HepG2 (cell line): ENCODE data around the gene STK32C. TPM values are rescaled to one million over a fixed set of nuclear protein-coding genes. Genes with fewer than 3 reads are reported as not detected.

Experiments
- ATAC-seq: fragments of 200-7000 bp; cut with Tn5 transposase; 3 replicates; pipeline ENCODE4 v1.9.1; 2020; ENCODE audit warnings: mild to moderate bottlenecking, moderate library complexity
- BruUV-seq: library from RNA; stranded (reverse); fragments of 400-500 nt; replicated peaks from 2 replicates; lab custom pipeline; 2021; lab: Mats Ljungman, UMichigan
- CTCF ChIA-PET: fragments of 300-600 bp; formaldehyde crosslinking; extraction: SDS; loops from one replicate; lab custom pipeline; 2021; ENCODE audit warnings: low total read pairs, inconsistent platforms, low intra/inter-chr PET ratio; lab: Yijun Ruan, JAX
- POLR2A ChIA-PET: fragments of 350-600 bp; sonication (Branson Sonifier 250); formaldehyde crosslinking; loops from one replicate; lab custom pipeline; 2020; ENCODE audit warnings: antibody characterized with exemption, inconsistent platforms; lab: Yijun Ruan, JAX
- DNase-seq: peaks from one replicate; pipeline ENCODE4 v3.0.0-alpha.2; 2015; ENCODE audit warnings: low spot score
- FAIRE-seq: peaks from 3 replicates; lab custom pipeline; 2011; peaks lifted over from hg19 to GRCh38; lab: Jason Lieb, UNC
- H2AFZ ChIP-seq: one replicate; pipeline ENCODE4 v1.6.1; 2011; ENCODE audit warnings: low read length, inconsistent platforms
- H3K27ac ChIP-seq: fragments of 300-600 bp; 3 replicates; pipeline ENCODE4 v1.8.0; 2011; ENCODE audit warnings: mixed run types, mild to moderate bottlenecking, mixed read lengths, low read length, inconsistent platforms; ENCODE audit not compliant: insufficient read depth; ENCODE audit errors: extremely low read length
- H3K27me3 ChIP-seq, 2 experiments: fragments of 200-600 bp in 1 of 2; 2 replicates in 1 of 2; 3 replicates in 1 of 2; pipeline versions ENCODE4 v1.6.0 to v1.8.0; 2011; ENCODE audit warnings: low read length in 2 of 2, mild to moderate bottlenecking in 2 of 2, moderate library complexity in 2 of 2, inconsistent platforms in 1 of 2; ENCODE audit not compliant: insufficient read depth in 2 of 2, control insufficient read depth in 1 of 2
- H3K36me3 ChIP-seq, 2 experiments: fragments of 200-600 bp in 1 of 2; replicated peaks in 1 of 2; 2 replicates in 1 of 2; 3 replicates in 1 of 2; pipeline versions ENCODE4 v1.5.1 to v1.8.0; 2011; ENCODE audit warnings: low read length in 2 of 2, inconsistent platforms in 1 of 2; ENCODE audit not compliant: insufficient read depth in 2 of 2, control insufficient read depth in 1 of 2
- H3K4me1 ChIP-seq: 2 replicates; pipeline ENCODE4 v1.5.1; 2012; ENCODE audit warnings: low read length, inconsistent platforms; ENCODE audit not compliant: insufficient read depth
- H3K4me2 ChIP-seq: 2 replicates; pipeline ENCODE4 v1.6.0; 2011; ENCODE audit warnings: low read depth, low read length, inconsistent platforms
- H3K4me3 ChIP-seq, 3 experiments: fragments of 200-600 bp in 1 of 3; sonication (generic), shearing (Covaris generic) in 1 of 3; replicated peaks in 1 of 3; 2 replicates each; pipeline ENCODE4 v1.5.1; 2011 to 2016; ENCODE audit warnings: low read length in 3 of 3, inconsistent platforms in 2 of 3, low read depth in 2 of 3, mild to moderate bottlenecking in 2 of 3, control low read depth in 1 of 3, mixed read lengths in 1 of 3; ENCODE audit not compliant: insufficient read depth in 1 of 3
- H3K79me2 ChIP-seq: one replicate; pipeline ENCODE4 v1.6.1; 2011; ENCODE audit warnings: low read length, inconsistent platforms; ENCODE audit not compliant: insufficient read depth
- H3K9ac ChIP-seq: 2 replicates; pipeline ENCODE4 v1.6.0; 2011; ENCODE audit warnings: mild to moderate bottlenecking, low read depth, low read length, inconsistent platforms; ENCODE audit not compliant: insufficient read depth
- H3K9me3 ChIP-seq: 2 replicates; pipeline ENCODE4 v1.5.1; 2012; ENCODE audit warnings: mild to moderate bottlenecking, low read length
- H4K20me1 ChIP-seq: 2 replicates; pipeline ENCODE4 v1.6.0; 2011; ENCODE audit warnings: inconsistent platforms, mild to moderate bottlenecking, low read length, moderate library complexity; ENCODE audit not compliant: insufficient read depth
- MEF2D ChIP-seq: sonication (generic); formaldehyde crosslinking; IDR thresholded peaks from 2 replicates; pipeline ENCODE4 v1.5.1; 2020; ENCODE audit warnings: mild to moderate bottlenecking, missing genetic modification reagents
- TBL1XR1 ChIP-seq: fragments of 150-350 bp; IDR thresholded peaks from 2 replicates; pipeline ENCODE4 v1.6.1; 2014; ENCODE audit warnings: borderline replicate concordance, low read length; ENCODE audit not compliant: partially characterized antibody
- ZFP36L2 ChIP-seq: sonication (generic); formaldehyde crosslinking; IDR thresholded peaks from 2 replicates; pipeline ENCODE4 v1.4.0; 2020; ENCODE audit warnings: missing genetic modification reagents
- ZFP90 ChIP-seq: sonication (generic); formaldehyde crosslinking; IDR thresholded peaks from 2 replicates; pipeline ENCODE4 v1.8.0; 2022; ENCODE audit warnings: missing genetic modification reagents, mild to moderate bottlenecking, inconsistent platforms, borderline replicate concordance
- ZNF484 ChIP-seq: sonication (generic); formaldehyde crosslinking; IDR thresholded peaks from 2 replicates; pipeline ENCODE4 v1.5.1; 2020; ENCODE audit warnings: mild to moderate bottlenecking, low read depth, missing genetic modification reagents, borderline replicate concordance
- ZNF839 ChIP-seq: sonication (generic); formaldehyde crosslinking; IDR thresholded peaks from 2 replicates; pipeline ENCODE4 v1.4.0; 2020; ENCODE audit warnings: missing genetic modification reagents, mild to moderate bottlenecking, borderline replicate concordance
- WGBS: methylation state at CpG from one replicate; pipeline ENCODE4 v1.1.6; 2017; ENCODE audit warnings: low lambda C conversion rate; 5-methylcytosine and 5-hydroxymethylcytosine counted together
- in situ Hi-C: cut with HindIII; loops from 2 replicates; pipeline ENCODE4 v1.10.0; 2017; ENCODE audit warnings: low pct_unique_long_range_greater_than_20kb; ENCODE audit not compliant: extremely low pct_ligation_motif_present
- intact Hi-C: fragments of 100-400 bp; cut with micrococcal nuclease; formaldehyde crosslinking; loops from one replicate; pipeline ENCODE4 v1.10.0; 2022; ENCODE audit not compliant: unreplicated experiment
- polyA plus RNA-seq, 8 experiments: library from polyadenylated mRNA; depleted of rRNA in 3 of 8; stranded (reverse) in 7 of 8; unstranded in 1 of 8; fragments of >200 nt; fragmentation: Illumina TruSeq in 4 of 8; extraction: Trizol in 4 of 8; gene quantifications; 2 replicates each; pipeline versions ENCODE4 v1.2.1 to v1.2.3, GENCODE V29; 2011 to 2016; ENCODE audit warnings: low read depth in 4 of 8, missing spikeins in 1 of 8, mixed read lengths in 1 of 8; ENCODE audit not compliant: insufficient read depth in 1 of 8
- total RNA-seq, 5 experiments: library from RNA; depleted of rRNA; stranded (reverse); fragments of >200 nt; fragmentation: Illumina TruSeq; extraction: Trizol; gene quantifications; 2 replicates each; pipeline ENCODE4 v1.2.3, GENCODE V29; 2016; ENCODE audit warnings: low read depth in 1 of 5
- TF ChIP-seq, protein P1 (sequence below), 2 experiments: sonication (generic) in 1 of 2; formaldehyde crosslinking in 1 of 2; IDR thresholded peaks; 2 replicates each; pipeline versions ENCODE4 v1.4.0 to v1.6.1; 2018 to 2020; ENCODE audit warnings: missing genetic modification reagents in 2 of 2, borderline replicate concordance in 1 of 2, low read depth in 1 of 2, mild to moderate bottlenecking in 1 of 2, missing biosample characterization in 1 of 2
- TF ChIP-seq, protein P2 (sequence below): sonication (generic); formaldehyde crosslinking; IDR thresholded peaks from 2 replicates; pipeline ENCODE4 v1.4.0; 2020; ENCODE audit warnings: missing genetic modification reagents
- TF ChIP-seq, protein P3 (sequence below): sonication (generic); formaldehyde crosslinking; IDR thresholded peaks from 2 replicates; pipeline ENCODE4 v1.4.0; 2020; ENCODE audit warnings: missing genetic modification reagents
- TF ChIP-seq, protein P4 (sequence below): sonication (generic); formaldehyde crosslinking; IDR thresholded peaks from 2 replicates; pipeline ENCODE4 v1.5.1; 2020; ENCODE audit warnings: missing genetic modification reagents, mild to moderate bottlenecking, borderline replicate concordance

The STK32C gene
- total and polyA plus RNA-seq, 2 of the 13 experiments (the other 11 are each of a cell fraction or from before 2014, with no cell fraction given), result 10.9 to 19.4 TPM

DNA sequence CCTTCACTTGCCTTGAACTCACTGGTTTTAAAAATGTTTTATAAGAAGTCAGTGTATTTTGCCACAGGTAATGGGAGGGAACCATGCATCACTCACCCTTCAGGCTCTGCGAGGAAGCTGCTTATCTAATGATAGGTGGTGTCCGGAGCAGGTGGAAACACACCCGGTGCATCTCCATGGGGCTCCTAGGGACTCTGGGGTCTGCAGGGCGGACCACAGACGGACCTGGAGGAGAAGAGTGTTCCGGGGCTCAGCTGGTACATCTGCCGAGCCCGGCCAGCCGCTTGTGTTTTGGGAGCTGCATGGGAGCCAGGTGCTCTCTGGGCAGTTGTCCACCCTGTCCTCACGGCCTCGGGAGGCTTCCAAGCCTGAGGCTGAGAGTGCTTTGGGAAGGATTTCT is 31.5 kb upstream of the STK32C start (continued):
- TF ChIP-seq, protein P1, sequence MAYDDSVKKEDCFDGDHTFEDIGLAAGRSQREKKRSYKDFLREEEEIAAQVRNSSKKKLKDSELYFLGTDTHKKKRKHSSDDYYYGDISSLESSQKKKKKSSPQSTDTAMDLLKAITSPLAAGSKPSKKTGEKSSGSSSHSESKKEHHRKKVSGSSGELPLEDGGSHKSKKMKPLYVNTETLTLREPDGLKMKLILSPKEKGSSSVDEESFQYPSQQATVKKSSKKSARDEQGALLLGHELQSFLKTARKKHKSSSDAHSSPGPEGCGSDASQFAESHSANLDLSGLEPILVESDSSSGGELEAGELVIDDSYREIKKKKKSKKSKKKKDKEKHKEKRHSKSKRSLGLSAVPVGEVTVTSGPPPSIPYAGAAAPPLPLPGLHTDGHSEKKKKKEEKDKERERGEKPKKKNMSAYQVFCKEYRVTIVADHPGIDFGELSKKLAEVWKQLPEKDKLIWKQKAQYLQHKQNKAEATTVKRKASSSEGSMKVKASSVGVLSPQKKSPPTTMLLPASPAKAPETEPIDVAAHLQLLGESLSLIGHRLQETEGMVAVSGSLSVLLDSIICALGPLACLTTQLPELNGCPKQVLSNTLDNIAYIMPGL (CRISPR knock-in tag; IDR thresholded peaks at IDR 0.05; ENCODE audit: borderline replicate concordance in 1 of 2, low read depth in 1 of 2), result no peak
- TF ChIP-seq ZFP36L2 (CRISPR knock-in tag) (no peak), ZNF839 (no peak), TBL1XR1 (no peak), ZNF484 (CRISPR knock-in tag) (no peak)
- TF ChIP-seq, protein P2, sequence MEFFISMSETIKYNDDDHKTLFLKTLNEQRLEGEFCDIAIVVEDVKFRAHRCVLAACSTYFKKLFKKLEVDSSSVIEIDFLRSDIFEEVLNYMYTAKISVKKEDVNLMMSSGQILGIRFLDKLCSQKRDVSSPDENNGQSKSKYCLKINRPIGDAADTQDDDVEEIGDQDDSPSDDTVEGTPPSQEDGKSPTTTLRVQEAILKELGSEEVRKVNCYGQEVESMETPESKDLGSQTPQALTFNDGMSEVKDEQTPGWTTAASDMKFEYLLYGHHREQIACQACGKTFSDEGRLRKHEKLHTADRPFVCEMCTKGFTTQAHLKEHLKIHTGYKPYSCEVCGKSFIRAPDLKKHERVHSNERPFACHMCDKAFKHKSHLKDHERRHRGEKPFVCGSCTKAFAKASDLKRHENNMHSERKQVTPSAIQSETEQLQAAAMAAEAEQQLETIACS (CRISPR knock-in tag), result no peak
- TF ChIP-seq, protein P3, sequence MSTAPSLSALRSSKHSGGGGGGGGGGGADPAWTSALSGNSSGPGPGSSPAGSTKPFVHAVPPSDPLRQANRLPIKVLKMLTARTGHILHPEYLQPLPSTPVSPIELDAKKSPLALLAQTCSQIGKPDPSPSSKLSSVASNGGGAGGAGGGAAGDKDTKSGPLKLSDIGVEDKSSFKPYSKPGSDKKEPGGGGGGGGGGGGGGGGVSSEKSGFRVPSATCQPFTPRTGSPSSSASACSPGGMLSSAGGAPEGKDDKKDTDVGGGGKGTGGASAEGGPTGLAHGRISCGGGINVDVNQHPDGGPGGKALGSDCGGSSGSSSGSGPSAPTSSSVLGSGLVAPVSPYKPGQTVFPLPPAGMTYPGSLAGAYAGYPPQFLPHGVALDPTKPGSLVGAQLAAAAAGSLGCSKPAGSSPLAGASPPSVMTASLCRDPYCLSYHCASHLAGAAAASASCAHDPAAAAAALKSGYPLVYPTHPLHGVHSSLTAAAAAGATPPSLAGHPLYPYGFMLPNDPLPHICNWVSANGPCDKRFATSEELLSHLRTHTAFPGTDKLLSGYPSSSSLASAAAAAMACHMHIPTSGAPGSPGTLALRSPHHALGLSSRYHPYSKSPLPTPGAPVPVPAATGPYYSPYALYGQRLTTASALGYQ (CRISPR knock-in tag), result no peak

DNA sequence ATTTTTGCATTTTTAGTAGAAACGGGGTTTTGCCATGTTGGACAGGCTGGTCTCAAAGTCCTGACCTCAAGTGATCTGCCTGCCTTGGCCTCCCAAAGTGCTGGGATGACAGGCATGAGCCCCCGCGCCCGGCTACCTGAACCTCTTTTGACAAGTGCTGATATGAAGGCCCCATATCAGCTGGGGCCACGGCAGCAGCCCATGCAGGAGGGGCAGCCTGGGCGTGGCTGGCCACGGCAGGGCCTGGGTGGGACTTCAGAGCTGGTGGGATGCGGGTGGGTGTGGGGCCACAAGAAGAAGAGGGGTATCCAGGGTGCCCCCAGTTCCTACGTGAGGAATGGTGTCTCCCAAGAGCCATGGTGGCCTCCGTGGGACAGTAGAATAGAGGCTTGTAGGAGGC is 31.1 kb upstream of the STK32C start:
- no peak overlapping the region for H3K27ac ChIP-seq
- 84% methylated on average over 8 of the region's 10 CpGs for WGBS
- ChIA-PET POLR2A (no interaction called here), CTCF (no interaction called here)
- ATAC-seq (no peak), FAIRE-seq (no peak), DNase-seq (no peak)
- H3K9me3 ChIP-seq, result no peaks in the 10 kb centered on the region
- no peak overlapping the region for H3K4me3 ChIP-seq
- H3K4me1 ChIP-seq, result peaks cover 7% of the 10 kb centered on the region; the same call in 1 of the 2 replicates
- no TSS peak for BruUV-seq
- intact Hi-C loops, result no loop called here
- no peak overlapping the region for H3K4me2 ChIP-seq
- H4K20me1 ChIP-seq, result no peaks in the 10 kb centered on the region
- H3K36me3 ChIP-seq, result peaks cover 0 to 3% of the 10 kb centered on the region in 2 experiments; a peak in 1 of 5 replicates
- H3K9ac ChIP-seq, result no peak overlapping the region
- no peaks in the 10 kb centered on the region for H3K27me3 ChIP-seq
- H2AFZ ChIP-seq, result no peak overlapping the region
- in situ Hi-C loops, result no loop called here
- no peaks in the 10 kb centered on the region for H3K79me2 ChIP-seq
- TF ChIP-seq ZFP90 (CRISPR knock-in tag) (no peak), MEF2D (CRISPR knock-in tag) (no peak)
- TF ChIP-seq, protein P4, sequence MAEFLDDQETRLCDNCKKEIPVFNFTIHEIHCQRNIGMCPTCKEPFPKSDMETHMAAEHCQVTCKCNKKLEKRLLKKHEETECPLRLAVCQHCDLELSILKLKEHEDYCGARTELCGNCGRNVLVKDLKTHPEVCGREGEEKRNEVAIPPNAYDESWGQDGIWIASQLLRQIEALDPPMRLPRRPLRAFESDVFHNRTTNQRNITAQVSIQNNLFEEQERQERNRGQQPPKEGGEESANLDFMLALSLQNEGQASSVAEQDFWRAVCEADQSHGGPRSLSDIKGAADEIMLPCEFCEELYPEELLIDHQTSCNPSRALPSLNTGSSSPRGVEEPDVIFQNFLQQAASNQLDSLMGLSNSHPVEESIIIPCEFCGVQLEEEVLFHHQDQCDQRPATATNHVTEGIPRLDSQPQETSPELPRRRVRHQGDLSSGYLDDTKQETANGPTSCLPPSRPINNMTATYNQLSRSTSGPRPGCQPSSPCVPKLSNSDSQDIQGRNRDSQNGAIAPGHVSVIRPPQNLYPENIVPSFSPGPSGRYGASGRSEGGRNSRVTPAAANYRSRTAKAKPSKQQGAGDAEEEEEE, result no peak
